Islet precursor cell (in vitro differentiated cells): ENCODE results near the gene IL2RA.
A peak's percentile ranks its signal among the peaks of the same experiment; 100 is the strongest.
"Not testable (repeated sequence)": the region's sequence is repeated elsewhere in the genome, so short reads cannot be mapped to it uniquely, and the experiment has no call there.

Experiments
- DNase-seq: peaks from one replicate; pipeline ENCODE4 v3.0.0-alpha.2; 2018

IL2RA gene

GRCh38 chr10:5976512-5977470 lies 85.4 kb downstream of the IL2RA start:
- DNase-seq = peak; percentile 72

- no peak for DNase-seq
Observed at GRCh38 chr10:5975641-5976473, 86.3 kb downstream of the IL2RA start.

GRCh38 chr10:5973069-5973468 lies 89.1 kb downstream of the IL2RA start:
- DNase-seq = no peak

- DNase-seq = no peak
Observed at GRCh38 chr10:5971886-5972285, 90.3 kb downstream of the IL2RA start.

- no peak for DNase-seq
Observed at GRCh38 chr10:5971315-5971832, 90.8 kb downstream of the IL2RA start.

GRCh38 chr10:5970527-5970926 lies 91.6 kb downstream of the IL2RA start:
- no peak for DNase-seq

GRCh38 chr10:5970066-5970465 lies 92.1 kb downstream of the IL2RA start:
- no peak for DNase-seq

- no peak for DNase-seq
Observed at GRCh38 chr10:5968681-5969453, 93.3 kb downstream of the IL2RA start.

GRCh38 chr10:5968037-5968680 lies 94.0 kb downstream of the IL2RA start:
- DNase-seq = no peak

- DNase-seq = no peak
Observed at GRCh38 chr10:5965266-5965665, 96.9 kb downstream of the IL2RA start.

GRCh38 chr10:5964736-5965135 lies 97.4 kb downstream of the IL2RA start:
- no peak for DNase-seq

- DNase-seq = peak; percentile 12
Observed at GRCh38 chr10:5963591-5963990, 98.6 kb downstream of the IL2RA start.

- peak; percentile 53 for DNase-seq
Observed at GRCh38 chr10:5963071-5963470, 99.1 kb downstream of the IL2RA start.

- DNase-seq = peak; percentile 49
Observed at GRCh38 chr10:5962358-5962940, 99.7 kb downstream of the IL2RA start.

GRCh38 chr10:5961405-5962100 lies 100.6 kb downstream of the IL2RA start:
- peak; percentile 57 for DNase-seq

GRCh38 chr10:5960973-5961275 lies 101.2 kb downstream of the IL2RA start:
- not testable (repeated sequence) for DNase-seq
